Inferior parietal cortex (tissue), 1 donor: Measurements from ENCODE around the gene GALNT8.

Experiments
- DNase-seq: peaks from one replicate; pipeline ENCODE4 v3.0.0-alpha.2; 2016; ENCODE audit errors: extremely low spot score

The GALNT8 gene

DNA sequence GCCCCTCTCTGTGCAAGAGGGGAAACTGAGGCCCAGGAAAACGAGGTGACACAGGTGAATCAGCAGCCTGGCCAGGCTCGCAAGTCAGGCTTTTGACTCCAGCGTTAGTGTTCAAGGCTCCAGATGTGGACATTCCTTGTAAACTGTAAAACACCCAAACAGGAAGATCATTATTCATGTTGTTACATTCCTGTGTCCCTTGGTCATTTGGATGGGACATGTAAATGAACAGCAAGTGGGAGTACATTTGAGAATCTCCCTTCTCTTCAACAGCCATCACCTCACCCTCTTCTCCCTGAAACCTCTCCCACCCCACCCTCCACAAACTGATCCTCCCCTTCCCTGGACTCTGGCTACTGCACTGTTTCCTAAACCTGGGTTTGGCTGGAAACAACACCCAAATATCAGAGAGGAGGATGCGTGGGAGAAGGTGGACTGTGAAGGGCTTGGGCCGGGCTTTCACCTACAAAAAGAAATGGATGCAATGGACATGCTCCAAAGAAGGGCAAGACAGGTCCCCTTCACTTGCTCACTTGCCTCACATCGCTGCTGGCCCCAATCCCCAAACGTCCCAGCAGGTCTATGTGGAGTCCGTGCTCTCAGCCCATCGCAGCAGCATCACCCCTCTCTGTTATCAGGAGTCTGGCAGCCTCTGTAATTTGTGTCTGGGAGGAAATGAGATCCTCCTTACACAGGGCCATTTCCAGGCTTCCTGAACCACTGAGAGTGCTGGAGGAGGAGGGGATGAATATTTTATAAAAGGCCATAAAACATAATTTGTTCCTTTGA, 76.7 kb downstream of the GALNT8 start:
- DNase-seq = no peak

DNA sequence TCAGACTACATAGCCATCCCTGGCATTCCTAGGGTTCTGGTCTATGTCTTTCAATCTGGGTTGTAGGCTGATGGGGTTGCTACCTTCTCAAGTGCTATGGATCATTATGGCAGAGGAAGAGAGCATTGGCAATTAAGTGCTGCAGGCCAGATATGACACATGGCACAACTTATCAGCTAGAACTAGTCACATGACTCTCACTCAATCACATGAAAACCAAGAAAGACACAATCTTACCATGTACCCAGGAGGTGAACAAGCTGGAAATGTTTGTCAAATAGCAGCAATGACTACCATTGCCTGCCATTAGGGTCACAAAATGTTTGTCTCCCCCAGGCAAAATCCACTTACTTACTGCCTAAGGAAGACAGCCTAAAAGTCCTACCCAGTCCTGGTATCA, 80.4 kb downstream of the GALNT8 start:
- DNase-seq = no peak

DNA sequence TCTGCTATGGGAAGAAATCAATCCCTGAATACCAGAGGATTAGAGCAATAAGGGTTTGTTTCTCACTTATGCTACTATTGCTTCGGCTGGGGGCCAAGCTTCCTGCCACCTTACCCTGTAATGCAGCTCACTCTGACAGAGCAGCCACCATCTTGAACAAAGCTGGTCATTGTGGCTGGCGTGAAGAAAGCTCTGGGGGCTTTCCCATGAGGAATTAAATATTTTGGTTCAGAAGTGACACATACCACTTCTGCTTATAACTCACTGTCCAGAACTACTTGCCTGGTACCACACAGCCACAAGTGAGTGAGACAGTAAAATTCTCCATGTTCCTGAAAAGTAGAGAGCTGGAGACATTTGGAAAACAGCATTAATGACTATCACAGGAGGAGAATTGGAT, 82.6 kb downstream of the GALNT8 start:
- DNase-seq = no peak

DNA sequence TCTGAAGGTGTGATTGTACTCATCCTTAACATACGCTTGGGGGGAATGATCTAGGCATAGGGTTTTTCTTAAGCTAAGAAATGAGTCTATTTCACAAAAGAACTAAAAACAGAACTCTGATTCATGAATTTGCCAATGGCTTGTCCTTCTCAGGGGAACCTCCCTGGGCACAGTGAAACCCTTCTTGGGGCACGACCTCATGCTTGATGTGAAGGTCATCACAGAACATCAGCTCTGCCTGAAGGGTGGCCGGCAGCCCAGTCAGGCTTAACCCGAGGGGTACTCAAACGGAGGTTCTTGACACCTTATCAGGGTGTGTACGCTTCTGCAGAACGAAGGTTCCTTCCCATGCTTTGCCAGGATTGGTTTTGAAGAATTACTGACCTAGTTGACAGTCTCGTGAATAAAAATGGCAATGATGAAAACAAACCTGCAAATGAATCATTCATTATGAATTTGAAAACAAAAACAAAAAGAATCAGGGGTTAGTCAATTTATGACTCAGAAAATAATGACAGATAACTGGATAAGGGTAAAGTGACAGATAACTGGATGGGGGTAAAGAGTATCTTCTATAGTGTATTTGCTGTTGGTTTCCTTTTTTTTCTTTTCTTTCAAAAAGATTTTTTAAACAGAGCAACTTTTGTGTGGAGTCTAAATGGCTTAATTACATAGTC, 86.4 kb downstream of the GALNT8 start:
- DNase-seq = no peak

DNA sequence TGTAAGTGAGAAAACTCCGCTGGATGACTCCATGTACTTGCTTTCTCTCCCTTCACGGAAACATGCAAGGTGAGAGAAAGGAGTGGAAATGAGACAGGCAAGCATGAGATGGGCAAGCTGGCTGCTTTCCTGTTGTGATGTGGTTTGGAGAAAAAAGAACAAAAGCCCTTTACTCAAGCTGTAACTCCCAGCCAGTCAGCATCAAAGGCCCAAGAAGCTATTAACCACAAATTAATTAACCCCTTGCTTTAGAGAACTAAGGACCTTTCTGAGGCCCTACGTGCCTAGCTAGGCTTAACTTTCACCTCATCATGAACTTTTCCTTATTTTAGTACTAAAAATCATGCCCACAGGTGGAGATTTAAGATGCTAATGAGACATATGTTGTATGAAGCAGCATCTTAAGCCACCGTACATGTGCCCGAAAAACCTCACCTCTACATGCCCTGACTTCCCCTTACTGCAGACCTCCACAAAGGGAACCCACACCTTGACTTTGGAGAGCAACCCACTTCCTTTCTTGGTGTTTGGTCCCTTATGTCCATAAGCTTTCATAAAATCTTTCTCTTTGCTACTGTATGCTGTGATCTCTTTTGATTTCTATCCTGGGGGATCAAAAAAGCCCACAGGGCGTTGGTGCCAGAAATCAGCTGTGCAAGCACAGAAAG, 87.0 kb downstream of the GALNT8 start:
- DNase-seq = no peak

DNA sequence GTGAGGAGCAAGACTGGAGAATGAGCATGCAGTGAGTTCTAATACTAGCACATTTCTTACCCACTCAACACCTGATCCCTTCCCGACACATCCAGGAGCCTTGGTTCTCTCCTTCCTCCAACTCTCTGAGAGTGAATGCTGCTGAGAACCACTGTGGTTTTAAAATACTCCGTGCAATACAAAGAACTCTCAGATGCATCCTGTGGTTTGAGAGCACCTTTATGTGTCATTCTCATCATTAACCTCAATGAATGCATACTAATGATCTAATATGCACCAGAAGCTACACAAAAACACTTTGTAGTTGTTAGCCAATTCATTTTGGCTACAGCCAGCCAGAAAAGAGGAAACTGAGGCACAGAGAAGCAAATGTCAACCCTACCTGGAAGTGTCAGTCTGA, 87.6 kb downstream of the GALNT8 start:
- DNase-seq = no peak

DNA sequence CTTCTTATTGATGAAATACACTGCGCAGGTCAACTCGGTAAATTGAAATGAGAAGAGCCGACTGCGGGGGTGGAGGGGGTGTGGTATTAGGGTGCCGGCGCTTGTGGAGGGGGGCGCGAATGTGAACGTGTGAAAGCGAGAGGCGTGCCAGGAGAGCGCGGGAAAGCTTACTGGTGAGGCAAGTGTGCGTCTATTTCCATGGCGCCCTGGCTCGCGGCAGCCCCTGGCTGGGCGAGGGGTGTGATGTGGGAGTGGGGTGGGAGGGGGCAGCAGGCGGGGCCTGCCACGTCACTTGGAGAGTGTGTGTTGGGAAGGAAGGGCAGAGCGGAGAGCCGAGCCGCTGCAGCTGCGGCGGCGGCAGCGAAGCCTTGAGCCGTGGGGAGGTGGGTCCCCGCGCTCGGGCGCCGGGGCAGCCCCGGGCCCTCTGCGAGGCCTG, 88.8 kb downstream of the GALNT8 start:
- no peak for DNase-seq

DNA sequence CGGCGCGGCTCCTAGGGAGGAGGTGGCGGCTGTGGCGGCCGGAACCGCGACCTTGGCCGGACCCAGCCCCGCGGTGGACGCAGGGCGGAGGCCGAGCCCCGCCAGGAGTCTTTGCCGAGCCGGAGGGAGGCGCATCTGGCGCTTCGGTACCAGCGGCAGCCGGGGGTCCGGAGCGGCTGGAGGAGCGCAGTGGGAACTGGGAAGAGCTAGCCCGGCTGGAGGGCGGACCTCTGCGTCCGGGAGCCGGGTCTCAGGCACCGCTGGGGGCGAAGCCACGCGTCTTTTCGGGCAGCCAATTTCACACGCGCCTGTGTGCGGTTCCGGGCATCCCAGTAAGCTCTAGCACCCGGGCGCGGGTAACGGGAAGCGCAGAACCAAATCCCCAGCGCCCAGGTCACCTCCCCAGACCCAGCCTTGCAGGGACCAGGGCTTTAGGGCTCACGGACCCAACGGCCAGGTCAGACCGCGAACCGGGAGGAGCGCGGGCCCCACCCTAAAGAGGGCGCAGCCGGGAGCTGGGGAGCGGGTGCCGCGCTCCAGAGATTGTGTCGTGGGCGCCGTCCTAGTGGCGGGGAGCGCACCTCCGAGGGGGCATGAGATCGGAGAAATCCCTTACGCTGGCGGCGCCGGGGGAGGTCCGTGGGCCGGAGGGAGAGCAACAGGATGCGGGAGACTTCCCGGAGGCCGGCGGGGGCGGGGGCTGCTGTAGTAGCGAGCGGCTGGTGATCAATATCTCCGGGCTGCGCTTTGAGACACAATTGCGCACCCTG, 89.4 kb downstream of the GALNT8 start:
- no peak for DNase-seq

DNA sequence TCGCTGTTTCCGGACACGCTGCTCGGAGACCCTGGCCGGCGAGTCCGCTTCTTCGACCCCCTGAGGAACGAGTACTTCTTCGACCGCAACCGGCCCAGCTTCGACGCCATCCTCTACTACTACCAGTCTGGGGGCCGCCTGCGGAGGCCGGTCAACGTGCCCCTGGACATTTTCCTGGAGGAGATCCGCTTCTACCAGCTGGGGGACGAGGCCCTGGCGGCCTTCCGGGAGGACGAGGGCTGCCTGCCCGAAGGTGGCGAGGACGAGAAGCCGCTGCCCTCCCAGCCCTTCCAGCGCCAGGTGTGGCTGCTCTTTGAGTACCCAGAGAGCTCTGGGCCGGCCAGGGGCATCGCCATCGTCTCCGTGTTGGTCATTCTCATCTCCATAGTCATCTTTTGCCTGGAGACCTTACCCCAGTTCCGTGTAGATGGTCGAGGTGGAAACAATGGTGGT, 90.0 kb downstream of the GALNT8 start:
- DNase-seq = no peak

DNA sequence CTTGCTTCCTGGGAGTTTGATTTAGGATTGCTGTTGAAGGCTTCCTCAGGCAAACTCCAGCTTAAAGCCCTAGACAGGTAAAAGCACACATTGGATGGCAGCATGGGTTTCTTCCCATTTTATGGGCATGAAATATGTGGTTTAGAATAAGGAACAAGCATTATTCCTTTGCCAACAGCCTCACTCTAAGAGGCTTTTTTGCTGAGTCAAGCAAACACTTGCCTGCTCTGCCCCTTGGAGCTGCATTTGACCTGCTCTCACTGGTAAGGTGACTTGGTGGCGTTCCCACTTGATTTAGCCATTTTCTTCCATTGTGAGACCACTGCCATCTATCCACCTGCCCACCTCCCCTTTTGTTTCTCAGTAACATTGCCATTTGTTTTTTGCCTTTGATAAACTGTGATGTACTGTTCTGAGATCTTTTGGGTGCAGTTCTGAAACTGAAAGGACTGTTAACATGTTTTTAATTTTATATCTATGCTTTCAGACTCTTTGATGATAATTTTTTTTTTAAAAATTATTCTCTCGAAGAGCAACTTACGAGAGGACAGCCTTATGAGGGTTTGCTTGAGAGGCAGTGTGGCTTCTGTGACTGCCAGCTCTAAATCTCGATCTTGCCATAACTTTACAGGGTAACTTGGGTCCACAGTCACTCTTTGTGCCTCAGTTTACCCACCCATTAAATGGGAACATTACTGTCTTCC, 92.6 kb downstream of the GALNT8 start:
- no peak for DNase-seq

DNA sequence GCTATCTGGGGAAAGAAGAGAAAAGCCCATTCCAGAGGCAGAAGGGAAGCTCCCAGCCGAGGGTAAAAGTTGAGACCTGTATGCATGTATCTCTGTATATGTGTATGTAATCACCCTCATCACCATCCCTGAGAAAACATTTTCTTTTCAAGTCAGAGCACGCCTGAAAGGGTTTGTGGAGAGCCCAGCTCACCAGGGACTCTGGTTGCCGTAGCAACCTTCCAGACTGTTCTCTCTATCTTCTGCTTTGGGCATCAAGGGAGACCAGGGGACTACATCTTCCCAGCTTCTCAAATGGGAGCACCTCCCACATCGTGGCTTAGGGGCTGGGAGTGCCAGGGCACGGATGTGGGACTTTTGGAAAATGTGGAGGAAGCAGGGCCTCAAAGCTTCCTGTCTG, 93.5 kb downstream of the GALNT8 start:
- no peak for DNase-seq

DNA sequence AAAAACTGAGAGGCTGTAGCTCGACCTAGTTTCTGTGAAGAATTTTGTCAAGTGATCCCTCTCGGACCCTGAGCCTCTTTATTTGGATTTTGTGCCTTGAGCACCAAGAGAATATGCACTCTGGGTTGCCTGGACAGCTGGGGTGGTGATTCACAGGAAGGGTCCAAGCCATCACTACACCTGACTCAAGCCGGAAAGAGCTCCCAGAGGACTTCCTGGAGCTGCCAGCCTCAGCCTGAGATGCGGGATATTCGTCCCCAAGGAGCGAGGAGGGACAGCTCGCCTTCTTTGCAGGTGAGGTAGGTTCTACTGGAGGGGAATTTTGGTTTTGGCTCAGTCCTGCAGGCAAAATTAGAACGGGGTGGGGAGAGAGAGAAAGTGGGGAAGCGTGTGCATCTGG, 94.3 kb downstream of the GALNT8 start:
- no peak for DNase-seq

DNA sequence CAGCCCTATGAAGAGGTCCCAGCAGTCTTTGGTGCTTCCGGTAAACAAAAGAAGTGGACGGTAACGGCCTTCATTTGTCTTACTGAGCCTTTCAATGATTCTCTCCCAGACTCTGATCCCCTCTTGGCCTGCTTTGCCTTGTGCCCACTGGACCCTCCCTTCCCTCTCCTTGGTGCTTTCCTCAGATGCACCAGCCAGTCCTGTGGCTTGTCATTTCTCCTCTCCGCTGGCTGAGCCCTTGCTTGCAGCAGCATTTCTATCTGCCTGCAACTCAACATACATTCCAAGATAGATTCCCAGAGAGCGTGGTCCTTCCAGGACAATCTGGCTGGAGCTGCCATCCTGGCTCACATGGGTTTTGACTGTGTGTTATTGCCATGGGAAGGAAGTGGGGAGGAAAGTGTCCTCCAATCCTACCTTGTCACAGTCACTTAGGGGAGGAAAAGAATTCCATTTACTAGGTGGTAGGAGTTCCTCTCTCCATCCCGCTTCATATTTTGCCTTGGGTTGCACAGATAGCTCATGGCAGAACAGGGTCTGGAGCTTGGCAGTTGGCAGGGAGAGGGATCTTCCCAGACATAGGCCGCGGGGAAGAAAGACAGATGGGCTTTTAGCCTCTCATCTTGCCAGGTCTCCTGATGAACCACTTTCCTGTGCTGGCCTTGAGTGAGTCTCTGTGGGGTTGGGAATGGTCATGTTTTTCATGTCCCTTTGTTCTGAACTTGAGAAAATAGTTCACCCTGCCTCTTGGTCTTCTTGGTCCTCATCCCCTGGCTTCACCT, 96.7 kb downstream of the GALNT8 start:
- DNase-seq = no peak

DNA sequence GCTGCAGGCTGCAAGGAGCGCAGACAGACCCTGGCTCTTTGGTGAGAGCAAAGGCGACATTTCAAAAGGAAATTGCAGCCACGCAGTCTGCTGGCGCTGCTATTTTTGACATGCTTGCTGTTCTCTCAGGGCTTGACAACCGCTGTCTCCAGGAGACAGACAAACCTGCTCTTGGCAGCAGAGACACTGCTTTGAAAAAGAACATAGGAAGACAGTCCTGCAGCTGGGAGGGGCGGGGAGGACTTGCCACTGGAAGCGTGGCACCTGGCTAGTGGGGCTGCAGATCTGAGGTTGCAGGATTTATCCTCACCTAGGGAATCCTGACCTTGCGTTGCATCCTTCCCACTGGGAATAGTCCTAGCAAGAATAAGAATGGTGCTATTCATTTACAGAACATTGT, 97.7 kb downstream of the GALNT8 start:
- no peak for DNase-seq

DNA sequence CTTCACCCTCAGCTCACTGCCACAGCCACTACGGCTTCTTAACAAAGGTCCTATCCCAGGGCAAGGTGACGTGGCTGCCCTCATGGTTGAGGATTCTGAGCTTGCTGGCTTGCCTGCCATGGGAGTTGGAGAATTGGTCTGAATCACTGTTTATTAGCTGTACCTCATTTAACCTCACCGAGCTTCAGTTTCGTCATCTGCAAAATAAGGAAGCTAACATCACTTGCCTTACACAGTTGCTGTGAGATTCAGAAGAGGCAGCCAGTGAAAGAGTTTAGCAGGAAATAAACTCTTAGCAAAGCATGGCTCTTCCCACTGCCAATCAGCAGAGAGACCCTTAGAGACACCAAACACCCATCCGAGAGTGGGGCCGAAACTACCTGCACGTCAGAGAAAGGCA, 99.5 kb downstream of the GALNT8 start:
- no peak for DNase-seq

DNA sequence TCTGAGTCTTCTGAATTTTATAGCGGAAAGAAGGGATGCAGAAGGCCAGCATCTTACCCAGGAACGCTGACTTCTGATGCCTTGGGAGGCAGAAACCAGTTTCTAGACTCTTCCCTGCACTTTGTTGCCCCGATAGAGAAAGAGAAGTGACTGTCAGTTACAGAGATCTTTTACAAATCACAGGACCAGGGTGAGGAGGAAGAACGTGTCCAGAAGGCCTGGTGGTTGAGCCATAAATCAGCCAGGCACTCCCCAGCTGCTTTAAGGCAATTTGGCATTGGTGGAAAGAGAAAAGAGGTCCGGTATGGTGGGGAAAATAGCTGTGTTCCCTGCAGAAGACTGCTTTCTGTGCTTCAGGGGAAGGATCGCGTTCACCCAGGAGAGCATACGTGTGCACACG, 100.8 kb downstream of the GALNT8 start:
- no peak for DNase-seq
